ENCODE results near the gene FAM89B. TPM values are rescaled to one million over a fixed set of nuclear protein-coding genes. Genes with fewer than 3 reads are reported as not detected.

FAM89B gene
- total RNA-seq, 1 experiment from 2014 or later: 102 TPM

GRCh38 chr11:65606876-65607613 lies 34.7 kb downstream of the FAM89B start:
- intact Hi-C loops (cut with micrococcal nuclease; ENCODE audit: unreplicated experiment): no loop called here
- H3K27ac ChIP-seq (ENCODE audit: low read length): no peak overlapping the region
- no peak overlapping the region for H3K4me3 ChIP-seq (ENCODE audit: low read depth in 2 of 2, low read length in 2 of 2)
- H3K4me1 ChIP-seq (ENCODE audit: control insufficient read depth, insufficient read depth, low read length): peaks cover 21% of the 10 kb centered on the region
- no TSS peak for BruUV-seq (replicated peaks)
- H3K9me3 ChIP-seq (ENCODE audit: control insufficient read depth, insufficient read depth, low read depth, low read length): no peaks in the 10 kb centered on the region
- H3K27me3 ChIP-seq (ENCODE audit: control insufficient read depth, insufficient read depth, low read length): no peaks in the 10 kb centered on the region
- H3K36me3 ChIP-seq (ENCODE audit: control insufficient read depth, insufficient read depth, low read length): peaks cover 11% of the 10 kb centered on the region; the same call in 1 of the 2 replicates
- in situ Hi-C loops (cut with HindIII; ENCODE audit: low pct_unique_long_range_greater_than_20kb, low sequenced_read_pairs): no loop called here
- ATAC-seq (peak; percentile 70), DNase-seq (ENCODE audit: low read depth, low spot score) (no peak)
- ChIA-PET POLR2A (interaction anchor here (0.6 kb wide), 1 partner anchor 99 kb away, joined by 11 read pairs; no protein-coding TSS in a partner anchor), CTCF (interaction anchor here (1.1 kb wide), 1 partner anchor 13 kb away, joined by 3 read pairs; no protein-coding TSS in a partner anchor)
- TF ChIP-seq TCF7L2 (IDR thresholded peaks at IDR 0.05; ENCODE audit: low read depth, low read length) (no peak), SIN3A (IDR thresholded peaks at IDR 0.05; ENCODE audit: borderline replicate concordance, insufficient read depth, low read depth, low read length) (no peak), POLR2AphosphoS5 (IDR thresholded peaks at IDR 0.05; ENCODE audit: low read depth, low read length) (no peak)
- TF ChIP-seq, protein P1, sequence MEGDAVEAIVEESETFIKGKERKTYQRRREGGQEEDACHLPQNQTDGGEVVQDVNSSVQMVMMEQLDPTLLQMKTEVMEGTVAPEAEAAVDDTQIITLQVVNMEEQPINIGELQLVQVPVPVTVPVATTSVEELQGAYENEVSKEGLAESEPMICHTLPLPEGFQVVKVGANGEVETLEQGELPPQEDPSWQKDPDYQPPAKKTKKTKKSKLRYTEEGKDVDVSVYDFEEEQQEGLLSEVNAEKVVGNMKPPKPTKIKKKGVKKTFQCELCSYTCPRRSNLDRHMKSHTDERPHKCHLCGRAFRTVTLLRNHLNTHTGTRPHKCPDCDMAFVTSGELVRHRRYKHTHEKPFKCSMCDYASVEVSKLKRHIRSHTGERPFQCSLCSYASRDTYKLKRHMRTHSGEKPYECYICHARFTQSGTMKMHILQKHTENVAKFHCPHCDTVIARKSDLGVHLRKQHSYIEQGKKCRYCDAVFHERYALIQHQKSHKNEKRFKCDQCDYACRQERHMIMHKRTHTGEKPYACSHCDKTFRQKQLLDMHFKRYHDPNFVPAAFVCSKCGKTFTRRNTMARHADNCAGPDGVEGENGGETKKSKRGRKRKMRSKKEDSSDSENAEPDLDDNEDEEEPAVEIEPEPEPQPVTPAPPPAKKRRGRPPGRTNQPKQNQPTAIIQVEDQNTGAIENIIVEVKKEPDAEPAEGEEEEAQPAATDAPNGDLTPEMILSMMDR (IDR thresholded peaks at IDR 0.05): no peak
- TF ChIP-seq, protein P2, sequence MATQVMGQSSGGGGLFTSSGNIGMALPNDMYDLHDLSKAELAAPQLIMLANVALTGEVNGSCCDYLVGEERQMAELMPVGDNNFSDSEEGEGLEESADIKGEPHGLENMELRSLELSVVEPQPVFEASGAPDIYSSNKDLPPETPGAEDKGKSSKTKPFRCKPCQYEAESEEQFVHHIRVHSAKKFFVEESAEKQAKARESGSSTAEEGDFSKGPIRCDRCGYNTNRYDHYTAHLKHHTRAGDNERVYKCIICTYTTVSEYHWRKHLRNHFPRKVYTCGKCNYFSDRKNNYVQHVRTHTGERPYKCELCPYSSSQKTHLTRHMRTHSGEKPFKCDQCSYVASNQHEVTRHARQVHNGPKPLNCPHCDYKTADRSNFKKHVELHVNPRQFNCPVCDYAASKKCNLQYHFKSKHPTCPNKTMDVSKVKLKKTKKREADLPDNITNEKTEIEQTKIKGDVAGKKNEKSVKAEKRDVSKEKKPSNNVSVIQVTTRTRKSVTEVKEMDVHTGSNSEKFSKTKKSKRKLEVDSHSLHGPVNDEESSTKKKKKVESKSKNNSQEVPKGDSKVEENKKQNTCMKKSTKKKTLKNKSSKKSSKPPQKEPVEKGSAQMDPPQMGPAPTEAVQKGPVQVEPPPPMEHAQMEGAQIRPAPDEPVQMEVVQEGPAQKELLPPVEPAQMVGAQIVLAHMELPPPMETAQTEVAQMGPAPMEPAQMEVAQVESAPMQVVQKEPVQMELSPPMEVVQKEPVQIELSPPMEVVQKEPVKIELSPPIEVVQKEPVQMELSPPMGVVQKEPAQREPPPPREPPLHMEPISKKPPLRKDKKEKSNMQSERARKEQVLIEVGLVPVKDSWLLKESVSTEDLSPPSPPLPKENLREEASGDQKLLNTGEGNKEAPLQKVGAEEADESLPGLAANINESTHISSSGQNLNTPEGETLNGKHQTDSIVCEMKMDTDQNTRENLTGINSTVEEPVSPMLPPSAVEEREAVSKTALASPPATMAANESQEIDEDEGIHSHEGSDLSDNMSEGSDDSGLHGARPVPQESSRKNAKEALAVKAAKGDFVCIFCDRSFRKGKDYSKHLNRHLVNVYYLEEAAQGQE (IDR thresholded peaks at IDR 0.05; ENCODE audit: insufficient read depth in 1 of 2, low read depth in 2 of 2, low read length in 1 of 2): no peak

GRCh38 chr11:65607614-65608426 lies 35.5 kb downstream of the FAM89B start:
- BruUV-seq (replicated peaks): no TSS peak
- H3K4me3 ChIP-seq (ENCODE audit: low read depth in 2 of 2, low read length in 2 of 2): no peak overlapping the region
- no peak for DNase-seq (ENCODE audit: low read depth, low spot score)
- CTCF ChIA-PET: interaction anchor here (1.1 kb wide), 1 partner anchor 14 kb away, joined by 3 read pairs; no protein-coding TSS in a partner anchor
- no peaks in the 10 kb centered on the region for H3K27me3 ChIP-seq (ENCODE audit: control insufficient read depth, insufficient read depth, low read length)
- ATAC-seq: no peak
- H3K9me3 ChIP-seq (ENCODE audit: control insufficient read depth, insufficient read depth, low read depth, low read length): no peaks in the 10 kb centered on the region
- no peak overlapping the region for H3K27ac ChIP-seq (ENCODE audit: low read length)
- peaks cover 11% of the 10 kb centered on the region; the same call in 1 of the 2 replicates for H3K36me3 ChIP-seq (ENCODE audit: control insufficient read depth, insufficient read depth, low read length)
- TF ChIP-seq, protein P1 (IDR thresholded peaks at IDR 0.05): no peak
- TF ChIP-seq SIN3A (IDR thresholded peaks at IDR 0.05; ENCODE audit: borderline replicate concordance, insufficient read depth, low read depth, low read length): no peak
- TF ChIP-seq TCF7L2 (IDR thresholded peaks at IDR 0.05; ENCODE audit: low read depth, low read length): no peak
- TF ChIP-seq, protein P2 (IDR thresholded peaks at IDR 0.05; ENCODE audit: insufficient read depth in 1 of 2, low read depth in 2 of 2, low read length in 1 of 2): no peak
- TF ChIP-seq POLR2AphosphoS5 (IDR thresholded peaks at IDR 0.05; ENCODE audit: low read depth, low read length): no peak
- in situ Hi-C loops (cut with HindIII; ENCODE audit: low pct_unique_long_range_greater_than_20kb, low sequenced_read_pairs): no loop called here
- intact Hi-C loops (cut with micrococcal nuclease; ENCODE audit: unreplicated experiment): no loop called here
- H3K4me1 ChIP-seq (ENCODE audit: control insufficient read depth, insufficient read depth, low read length): peaks cover 28% of the 10 kb centered on the region
- POLR2A ChIA-PET: interaction anchor here (0.6 kb wide), 1 partner anchor 100 kb away, joined by 11 read pairs; no protein-coding TSS in a partner anchor
